Stomach (tissue), 9 donors: ENCODE measurements around the gene POLR2C. TPM values are rescaled to one million over a fixed set of nuclear protein-coding genes. Genes with fewer than 3 reads are reported as not detected.
"Not testable (repeated sequence)": the region's sequence is repeated elsewhere in the genome, so short reads cannot be mapped to it uniquely, and the experiment has no call there.

Experiments used
- DNase-seq, 2 donors: peaks; one replicate each; pipeline versions ENCODE4 v3.0.0 to v3.0.0-alpha.2; 2013 to 2019
- H3K27ac ChIP-seq, 5 donors: fragments of 200-600 bp in 4 of 5; sonication (generic) in 4 of 5; one replicate each; pipeline ENCODE4 v1.5.1; 2013 to 2019; ENCODE audit warnings: mild to moderate bottlenecking in 1 of 5, moderate library complexity in 1 of 5
- H3K27me3 ChIP-seq, 3 donors: fragments of 200-600 bp; sonication (generic); one replicate each; pipeline ENCODE4 v1.5.1; 2017 to 2019; ENCODE audit warnings: mixed run types in 1 of 3
- H3K36me3 ChIP-seq, 4 donors: fragments of 200-600 bp; sonication (generic); 1 replicate in 3 of 4; 2 replicates in 1 of 4; pipeline ENCODE4 v1.5.1; 2016 to 2019
- H3K4me1 ChIP-seq, 4 donors: fragments of 200-600 bp; sonication (generic); one replicate each; pipeline ENCODE4 v1.5.1; 2016 to 2019
- H3K4me3 ChIP-seq, 4 donors: fragments of 200-600 bp; sonication (generic) in 3 of 4; one replicate each; pipeline ENCODE4 v1.5.1; 2016 to 2019; ENCODE audit warnings: mild to moderate bottlenecking in 1 of 4
- H3K9me3 ChIP-seq, 4 donors: fragments of 200-600 bp; sonication (generic); one replicate each; pipeline ENCODE4 v1.5.1; 2016 to 2019
- EP300 ChIP-seq: sonication (generic); formaldehyde crosslinking; IDR thresholded peaks from one replicate; pipeline ENCODE4 v1.6.1; 2017; ENCODE audit warnings: antibody characterized with exemption
- POLR2A ChIP-seq, 4 donors: fragments of 450-650 bp; IDR thresholded peaks; one replicate each; pipeline ENCODE4 v1.6.1; 2016; ENCODE audit warnings: antibody characterized with exemption in 4 of 4, control low read depth in 2 of 4, mild to moderate bottlenecking in 1 of 4, moderate library complexity in 1 of 4
- POLR2AphosphoS5 ChIP-seq, 3 donors: sonication (generic); formaldehyde crosslinking; IDR thresholded peaks; one replicate each; pipeline ENCODE4 v1.6.1; 2016; ENCODE audit warnings: antibody characterized with exemption in 3 of 3
- WGBS, 5 donors: extraction: QIAGEN DNeasy Blood & Tissue Kit in 3 of 5; methylation state at CpG; one replicate each; pipeline versions ENCODE4 v1.1.5 to v1.1.7; 2013 to 2018; 5-methylcytosine and 5-hydroxymethylcytosine counted together
- intact Hi-C: fragments of 100-400 bp; cut with DNase I; formaldehyde crosslinking; loops from one replicate; pipeline ENCODE4 v1.15.1; 2023; ENCODE audit warnings: low total_unique reads
- polyA plus RNA-seq, 3 donors: library from polyadenylated mRNA; stranded (reverse); fragments of 200-250 nt; gene quantifications; one replicate each; pipeline ENCODE4 v1.2.3, GENCODE V29; 2013
- total RNA-seq, 5 donors: library from RNA; depleted of rRNA; stranded (reverse); fragments of >200 nt; gene quantifications; one replicate each; pipeline versions ENCODE4 v1.1.0 to v1.2.3, GENCODE V29; 2014 to 2016
- TF ChIP-seq, protein P1 (sequence below), 7 experiments: fragments of 450-650 bp in 4 of 7; fragments of 200-600 bp in 3 of 7; sonication (generic) in 3 of 7; IDR thresholded peaks; one replicate each; pipeline ENCODE4 v1.5.1; 2016 to 2019; ENCODE audit warnings: antibody characterized with exemption in 7 of 7, control low read depth in 2 of 7, mild to moderate bottlenecking in 1 of 7
- donor health status: healthy with polysubstance abuse.
- donor health status: Bipolar disorder and iron deficiency.
- donor health status: healthy.

POLR2C gene
- total and polyA plus RNA-seq, 8 donors = 31.8 to 162 (median 67.8) TPM

DNA sequence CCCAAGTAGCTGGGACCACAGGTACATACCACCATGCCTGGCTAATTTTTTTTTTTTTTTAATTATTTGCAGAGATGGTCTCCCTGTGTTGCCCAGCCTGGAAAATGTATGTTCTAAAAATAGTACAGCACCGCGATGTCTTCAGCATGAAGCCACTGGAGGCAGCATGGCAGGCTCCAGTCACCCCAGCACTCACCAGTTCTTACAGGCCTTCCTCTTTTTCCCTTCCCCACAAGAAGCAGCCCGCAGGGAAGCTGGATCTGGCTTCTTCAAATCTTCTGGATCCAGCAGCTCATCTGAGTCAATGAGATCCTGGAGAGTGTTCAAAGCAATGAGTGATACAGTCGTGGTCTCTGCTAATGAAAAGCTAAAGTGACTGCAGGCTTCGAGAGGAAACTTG lies 31.5 kb upstream of the POLR2C start:
- TF ChIP-seq EP300 = no peak
- TF ChIP-seq POLR2AphosphoS5 (IDR thresholded peaks at IDR 0.05) = no peak
- TF ChIP-seq, protein P1, sequence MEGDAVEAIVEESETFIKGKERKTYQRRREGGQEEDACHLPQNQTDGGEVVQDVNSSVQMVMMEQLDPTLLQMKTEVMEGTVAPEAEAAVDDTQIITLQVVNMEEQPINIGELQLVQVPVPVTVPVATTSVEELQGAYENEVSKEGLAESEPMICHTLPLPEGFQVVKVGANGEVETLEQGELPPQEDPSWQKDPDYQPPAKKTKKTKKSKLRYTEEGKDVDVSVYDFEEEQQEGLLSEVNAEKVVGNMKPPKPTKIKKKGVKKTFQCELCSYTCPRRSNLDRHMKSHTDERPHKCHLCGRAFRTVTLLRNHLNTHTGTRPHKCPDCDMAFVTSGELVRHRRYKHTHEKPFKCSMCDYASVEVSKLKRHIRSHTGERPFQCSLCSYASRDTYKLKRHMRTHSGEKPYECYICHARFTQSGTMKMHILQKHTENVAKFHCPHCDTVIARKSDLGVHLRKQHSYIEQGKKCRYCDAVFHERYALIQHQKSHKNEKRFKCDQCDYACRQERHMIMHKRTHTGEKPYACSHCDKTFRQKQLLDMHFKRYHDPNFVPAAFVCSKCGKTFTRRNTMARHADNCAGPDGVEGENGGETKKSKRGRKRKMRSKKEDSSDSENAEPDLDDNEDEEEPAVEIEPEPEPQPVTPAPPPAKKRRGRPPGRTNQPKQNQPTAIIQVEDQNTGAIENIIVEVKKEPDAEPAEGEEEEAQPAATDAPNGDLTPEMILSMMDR (IDR thresholded peaks at IDR 0.05) = no peak
- no peak for TF ChIP-seq POLR2A (IDR thresholded peaks at IDR 0.05)
- WGBS, 5 donors = 82 to 95% (median 91%) methylated on average over 5 of the region's 5 CpGs

DNA sequence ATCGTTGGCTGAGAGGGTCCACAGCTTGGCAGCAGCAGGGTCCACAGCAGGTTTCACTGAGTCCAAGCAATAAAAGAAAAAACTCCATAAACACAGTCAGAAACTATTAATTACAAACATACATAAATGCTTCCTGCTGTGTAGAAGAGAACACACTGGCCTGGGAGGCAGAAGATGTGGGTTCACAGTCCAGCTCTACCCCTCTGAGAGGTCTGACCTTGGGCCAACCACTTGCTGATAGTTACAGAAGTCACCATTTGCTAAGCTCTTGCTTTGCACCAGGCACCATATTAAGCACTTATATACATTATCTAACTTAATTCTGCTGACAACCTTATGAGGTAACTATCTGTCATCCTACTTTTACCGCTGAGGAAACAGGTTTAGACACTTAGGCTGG lies 30.0 kb upstream of the POLR2C start:
- intact Hi-C loops = no loop called here
- no peak overlapping the region for H3K4me3 ChIP-seq
- H3K9me3 ChIP-seq = no peaks in the 10 kb centered on the region
- TF ChIP-seq POLR2AphosphoS5 (IDR thresholded peaks at IDR 0.05) (peak in 1 of 3 donors; percentile 14), EP300 (no peak)
- H3K27ac ChIP-seq = peak overlapping the region in 3 of 5 donors; percentile 37 to 52 (median 41)
- 51 to 84% (median 71%) methylated on average over 2 of the region's 2 CpGs for WGBS, 5 donors
- peaks cover 0 to 10% (median 4%) of the 10 kb centered on the region in 4 donors for H3K4me1 ChIP-seq
- peaks cover 85 to 100% (median 97%) of the 10 kb centered on the region in 4 donors for H3K36me3 ChIP-seq
- no peaks in the 10 kb centered on the region for H3K27me3 ChIP-seq
- no peak for DNase-seq

More for the DNA sequence above, 31.5 kb upstream of the POLR2C start:
- intact Hi-C loops = no loop called here
- Histone ChIP-seq H3K9me3 (no peaks in the 10 kb centered on the region), H3K27ac (no peak overlapping the region), H3K4me3 (no peak overlapping the region), H3K27me3 (no peaks in the 10 kb centered on the region), H3K4me1 (peaks cover 0 to 15% (median 7%) of the 10 kb centered on the region in 4 donors), H3K36me3 (peaks cover 75 to 97% (median 95%) of the 10 kb centered on the region in 4 donors)
- no peak for DNase-seq

DNA sequence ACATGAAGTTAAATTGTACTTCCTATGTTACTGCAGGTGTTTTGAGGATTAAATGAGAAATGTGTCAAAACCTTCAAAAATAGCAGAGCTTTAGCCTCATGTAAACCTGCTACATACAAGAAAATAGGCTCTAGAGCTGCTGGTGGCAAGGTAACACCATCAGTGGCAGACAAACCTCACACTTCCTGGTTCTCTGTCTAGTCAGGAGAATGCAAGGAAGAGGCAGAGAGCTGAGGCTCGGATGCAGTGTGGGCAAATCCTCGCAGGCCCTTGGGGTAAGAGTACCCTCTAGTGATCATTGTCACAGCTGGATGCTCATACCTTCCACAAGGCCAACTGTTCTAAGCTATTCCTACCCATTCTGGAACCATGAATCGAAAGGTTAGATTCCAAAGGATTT lies 29.5 kb upstream of the POLR2C start:
- TF ChIP-seq, protein P1 (IDR thresholded peaks at IDR 0.05) = no peak
- TF ChIP-seq POLR2A (IDR thresholded peaks at IDR 0.05) (no peak), EP300 (no peak), POLR2AphosphoS5 (IDR thresholded peaks at IDR 0.05) (no peak)
- H3K9me3 ChIP-seq = no peaks in the 10 kb centered on the region
- H3K36me3 ChIP-seq = peaks cover 85 to 100% (median 98%) of the 10 kb centered on the region in 4 donors
- peak overlapping the region in 2 of 5 donors; percentile 37 to 52 for H3K27ac ChIP-seq
- no peaks in the 10 kb centered on the region for H3K27me3 ChIP-seq
- WGBS, 5 donors = 82 to 91% (median 88%) methylated on average over 3 of the region's 3 CpGs
- no peak overlapping the region for H3K4me3 ChIP-seq
- peaks cover 0 to 10% (median 3%) of the 10 kb centered on the region in 4 donors for H3K4me1 ChIP-seq
- DNase-seq = peak in 1 of 2 donors; percentile 11
- intact Hi-C loops = no loop called here

DNA sequence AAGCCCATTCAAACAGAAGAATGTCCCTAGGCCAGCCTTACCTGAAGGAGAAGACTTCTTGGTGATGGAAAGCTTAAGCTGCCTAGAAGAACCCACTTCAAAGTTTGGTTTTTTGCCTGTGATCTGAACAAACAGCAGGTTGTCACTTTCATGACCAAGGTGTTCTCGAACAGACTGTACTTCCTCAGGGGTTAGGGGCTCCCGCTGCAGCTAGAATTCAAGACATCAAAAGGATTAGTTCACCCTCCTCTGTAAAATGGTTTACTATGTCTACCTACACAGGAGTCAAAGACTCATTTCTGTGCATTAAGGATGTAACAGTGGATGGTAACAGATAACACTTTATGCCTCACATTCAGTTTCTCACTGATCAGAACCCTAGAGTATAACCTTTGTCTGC lies 28.5 kb upstream of the POLR2C start:
- Histone ChIP-seq H3K27ac (no peak overlapping the region), H3K4me3 (no peak overlapping the region), H3K27me3 (no peaks in the 10 kb centered on the region), H3K36me3 (peaks cover 82 to 100% (median 98%) of the 10 kb centered on the region in 4 donors), H3K4me1 (peaks cover 0 to 10% (median 3%) of the 10 kb centered on the region in 4 donors), H3K9me3 (no peaks in the 10 kb centered on the region)
- no peak for TF ChIP-seq EP300
- TF ChIP-seq, protein P1 (IDR thresholded peaks at IDR 0.05) = no peak
- no peak for TF ChIP-seq POLR2AphosphoS5 (IDR thresholded peaks at IDR 0.05)
- 93 to 97% (median 94%) methylated on average over 2 of the region's 2 CpGs for WGBS, 5 donors
- intact Hi-C loops = no loop called here
- no peak for DNase-seq

DNA sequence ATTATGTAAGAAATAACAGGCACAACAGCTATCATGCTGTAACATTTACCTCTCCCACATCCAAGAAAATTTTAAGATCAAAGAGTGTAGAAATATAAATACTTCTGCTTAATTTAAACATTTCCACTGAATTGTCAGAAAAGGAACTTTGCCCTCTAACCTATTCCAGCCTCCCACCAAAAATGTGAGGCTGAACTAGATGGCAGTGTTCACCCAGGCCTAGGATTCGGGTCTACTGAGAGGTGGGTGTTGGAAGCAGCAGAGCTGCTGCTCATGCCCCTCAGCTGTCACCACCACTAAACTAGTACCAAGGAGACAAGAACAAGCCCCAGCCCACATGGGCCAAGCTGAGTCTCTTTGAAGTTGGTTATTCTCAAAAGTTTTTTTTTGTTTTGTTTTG lies 26.6 kb upstream of the POLR2C start:
- peak in 1 of 2 donors; percentile 20 for DNase-seq
- no peaks in the 10 kb centered on the region for H3K27me3 ChIP-seq
- H3K36me3 ChIP-seq = peaks cover 85 to 100% (median 99%) of the 10 kb centered on the region in 4 donors
- H3K4me1 ChIP-seq = peaks cover 0 to 10% (median 3%) of the 10 kb centered on the region in 4 donors
- TF ChIP-seq POLR2AphosphoS5 (IDR thresholded peaks at IDR 0.05) (no peak), EP300 (no peak)
- TF ChIP-seq, protein P1 (IDR thresholded peaks at IDR 0.05) = no peak
- no peak overlapping the region for H3K4me3 ChIP-seq
- H3K9me3 ChIP-seq = peaks cover 0 to 12% (median 2%) of the 10 kb centered on the region in 4 donors
- H3K27ac ChIP-seq = no peak overlapping the region
- intact Hi-C loops = no loop called here
- 77 to 100% (median 93%) methylated on average over 1 of the region's 1 CpG for WGBS, 5 donors

DNA sequence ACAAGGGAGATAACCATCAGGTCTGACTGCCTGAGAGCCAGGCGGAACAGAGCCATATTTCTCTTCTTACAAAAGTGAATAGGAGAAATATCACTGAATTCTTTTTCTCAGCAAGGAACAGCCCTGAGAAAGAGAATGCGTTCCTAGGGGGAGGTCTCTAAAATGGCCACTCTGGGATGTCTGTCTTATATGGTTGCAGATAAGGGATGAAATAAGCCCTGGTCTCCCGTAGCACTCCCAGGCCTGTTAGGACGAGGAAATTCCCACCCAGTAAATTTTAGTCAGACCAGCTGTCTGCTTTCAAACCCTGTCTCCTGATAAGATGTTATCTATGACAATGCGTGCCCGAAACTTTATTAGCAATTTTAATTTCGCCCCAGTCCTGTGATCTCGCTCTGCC lies 22.5 kb upstream of the POLR2C start:
- H3K4me3 ChIP-seq, H3K27me3 ChIP-seq, DNase-seq, intact Hi-C loops, H3K4me1 ChIP-seq, H3K27ac ChIP-seq: not testable (repeated sequence)
- peaks cover 44 to 62% (median 58%) of the 10 kb centered on the region in 4 donors for H3K36me3 ChIP-seq
- H3K9me3 ChIP-seq = peaks cover 0 to 13% (median 2%) of the 10 kb centered on the region in 4 donors
- WGBS, 5 donors = 95 to 98% (median 97%) methylated on average over 8 of the region's 8 CpGs

DNA sequence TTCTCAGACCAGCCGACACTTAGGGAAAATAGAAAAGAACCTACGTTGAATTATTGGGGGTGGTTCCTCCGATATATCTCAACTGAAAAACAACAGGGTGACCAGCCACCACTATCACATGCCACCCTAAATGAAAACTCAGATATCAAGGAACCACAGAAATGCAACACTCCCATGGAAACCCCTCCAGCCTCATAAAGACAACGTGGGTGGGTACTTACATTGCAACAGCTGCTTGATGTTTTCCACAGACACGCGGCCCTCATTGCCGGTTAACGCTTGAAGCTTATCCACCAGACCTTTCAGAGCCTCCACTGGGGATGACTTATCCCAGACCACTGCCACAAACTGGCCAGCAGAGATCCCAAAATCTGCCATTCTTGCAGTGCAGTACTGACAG lies 21.9 kb upstream of the POLR2C start:
- 75 to 99% (median 95%) methylated on average over 8 of the region's 8 CpGs for WGBS, 5 donors
- intact Hi-C loops = not testable (repeated sequence)
- peaks cover 38 to 56% (median 52%) of the 10 kb centered on the region in 4 donors for H3K36me3 ChIP-seq

More for the DNA sequence above, 21.9 kb upstream of the POLR2C start:
- H3K27me3 ChIP-seq, DNase-seq, H3K27ac ChIP-seq, H3K4me3 ChIP-seq: not testable (repeated sequence)
- H3K9me3 ChIP-seq = peaks cover 0 to 13% (median 2%) of the 10 kb centered on the region in 4 donors
- H3K4me1 ChIP-seq = peaks cover 0 to 12% (median 3%) of the 10 kb centered on the region in 4 donors
